GM18868 (cell line): ENCODE data around the gene RBM20.

Experiments used
- ATAC-seq: cut with Tn5 transposase; IDR thresholded peaks from one replicate; pipeline ENCODE4 v1.9.1; 2021; ENCODE audit warnings: mild to moderate bottlenecking, moderate library complexity; ENCODE audit not compliant: unreplicated experiment

The RBM20 gene

DNA sequence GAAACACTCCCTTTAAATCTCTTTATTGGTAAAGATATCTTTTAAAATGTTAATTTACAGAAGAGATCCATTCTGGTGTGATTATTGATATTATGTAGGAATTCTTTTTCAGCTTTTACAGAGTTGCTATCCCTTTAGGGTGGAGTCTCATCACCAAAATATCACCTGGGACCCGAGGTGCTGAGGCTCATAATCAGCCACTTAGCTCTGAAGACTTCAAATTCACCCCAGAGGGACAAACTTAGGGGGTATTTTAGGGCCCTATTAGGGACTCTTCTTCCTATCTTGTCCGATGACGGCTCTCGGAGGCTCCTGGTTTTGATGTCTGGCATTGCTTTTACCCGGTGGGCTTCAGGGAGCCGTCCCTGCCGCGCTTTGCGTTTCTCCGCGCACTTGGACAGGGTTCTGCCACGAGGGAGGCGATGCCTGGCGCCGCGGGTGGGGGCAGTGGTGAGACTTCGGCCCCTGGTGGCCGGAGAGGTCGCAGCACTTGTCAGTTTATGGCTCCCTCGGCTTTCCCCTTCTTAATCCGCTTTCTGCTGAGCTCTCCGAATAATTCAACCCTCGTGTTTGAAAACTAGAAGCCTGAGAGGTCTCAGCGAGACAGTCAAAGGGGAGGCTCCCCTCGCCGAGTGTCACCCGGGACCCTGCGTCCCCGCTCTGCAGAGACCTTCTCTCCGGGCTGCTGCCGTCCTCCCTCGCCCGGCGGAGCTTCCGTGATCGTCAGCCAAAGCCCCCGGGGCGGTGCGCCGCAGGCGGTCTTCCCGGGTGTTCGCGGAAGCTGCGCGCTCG lies 27.8 kb downstream of the RBM20 start:
- peak; percentile 91 for ATAC-seq

DNA sequence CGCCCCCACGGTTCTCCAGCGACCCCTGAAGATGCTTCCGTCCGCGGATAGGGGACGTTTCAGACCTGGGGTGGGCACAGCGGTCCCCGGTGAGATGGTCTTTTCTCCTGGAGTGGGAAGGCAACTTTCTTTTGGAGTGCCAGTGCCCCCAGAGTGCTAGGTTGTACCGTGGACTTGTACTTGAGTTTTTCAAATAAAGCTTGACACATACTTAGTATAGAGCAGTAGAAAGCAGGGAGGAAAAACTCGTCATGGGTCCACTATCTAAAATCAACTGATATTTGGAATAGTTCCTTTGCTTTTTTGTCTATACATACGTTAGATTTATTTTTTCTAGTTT lies 28.4 kb downstream of the RBM20 start:
- ATAC-seq, result peak; percentile 27

DNA sequence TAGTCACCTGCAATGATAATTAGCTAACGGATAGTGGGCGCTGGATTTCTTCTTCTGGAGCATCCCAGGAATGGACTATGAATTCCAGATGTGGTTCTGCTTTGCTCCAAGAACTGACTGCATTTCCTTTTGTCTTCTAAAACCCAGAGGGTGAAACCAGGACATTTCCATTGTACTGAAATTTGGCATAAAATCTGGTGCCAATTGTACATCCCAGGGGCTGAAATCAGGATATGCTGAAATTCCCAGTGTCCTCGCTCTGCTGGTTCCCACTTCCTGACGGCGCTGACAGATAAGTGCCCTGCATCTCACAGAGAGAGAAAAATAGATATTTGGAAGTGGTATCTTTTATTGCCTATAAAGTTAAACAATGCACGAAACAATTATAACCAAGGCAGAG lies 31.9 kb downstream of the RBM20 start:
- ATAC-seq, result no peak

DNA sequence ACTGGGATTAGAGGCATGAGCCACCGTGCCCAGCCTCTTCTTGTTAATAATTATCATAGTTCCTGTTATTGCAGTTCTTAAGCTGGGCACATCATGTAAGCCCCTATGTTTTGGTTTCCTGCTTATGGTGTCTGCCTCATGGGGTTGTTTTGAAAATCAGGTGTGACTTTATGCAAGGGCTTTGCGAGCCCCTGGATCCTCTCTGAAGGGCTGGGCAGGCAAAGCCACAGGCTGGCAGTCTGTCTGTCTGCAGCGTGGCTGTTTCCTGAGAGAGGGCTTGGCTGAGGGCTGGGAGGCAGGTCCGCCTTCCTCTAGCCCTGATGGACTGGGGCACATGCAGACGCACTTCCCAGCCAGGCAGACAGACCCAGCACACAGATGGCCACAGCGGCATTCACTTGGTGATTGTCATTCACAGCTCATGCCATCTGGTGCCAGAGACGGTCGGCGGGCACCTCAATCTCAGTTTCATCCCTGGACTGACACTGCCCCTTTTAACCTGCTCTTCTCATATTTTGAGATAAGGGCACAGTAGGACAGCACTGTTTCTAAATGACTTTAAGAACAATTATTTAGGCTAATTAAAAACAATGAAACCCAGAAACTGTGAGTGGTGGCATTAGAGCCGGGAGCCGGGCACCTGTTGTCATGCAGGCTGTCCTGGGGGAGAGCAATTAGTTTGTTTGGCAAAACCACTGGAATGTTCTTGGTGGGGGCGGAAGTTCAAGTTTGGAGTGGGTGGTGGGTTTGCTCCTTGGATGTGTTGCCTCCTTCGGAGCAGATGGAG lies 35.5 kb downstream of the RBM20 start:
- no peak for ATAC-seq

DNA sequence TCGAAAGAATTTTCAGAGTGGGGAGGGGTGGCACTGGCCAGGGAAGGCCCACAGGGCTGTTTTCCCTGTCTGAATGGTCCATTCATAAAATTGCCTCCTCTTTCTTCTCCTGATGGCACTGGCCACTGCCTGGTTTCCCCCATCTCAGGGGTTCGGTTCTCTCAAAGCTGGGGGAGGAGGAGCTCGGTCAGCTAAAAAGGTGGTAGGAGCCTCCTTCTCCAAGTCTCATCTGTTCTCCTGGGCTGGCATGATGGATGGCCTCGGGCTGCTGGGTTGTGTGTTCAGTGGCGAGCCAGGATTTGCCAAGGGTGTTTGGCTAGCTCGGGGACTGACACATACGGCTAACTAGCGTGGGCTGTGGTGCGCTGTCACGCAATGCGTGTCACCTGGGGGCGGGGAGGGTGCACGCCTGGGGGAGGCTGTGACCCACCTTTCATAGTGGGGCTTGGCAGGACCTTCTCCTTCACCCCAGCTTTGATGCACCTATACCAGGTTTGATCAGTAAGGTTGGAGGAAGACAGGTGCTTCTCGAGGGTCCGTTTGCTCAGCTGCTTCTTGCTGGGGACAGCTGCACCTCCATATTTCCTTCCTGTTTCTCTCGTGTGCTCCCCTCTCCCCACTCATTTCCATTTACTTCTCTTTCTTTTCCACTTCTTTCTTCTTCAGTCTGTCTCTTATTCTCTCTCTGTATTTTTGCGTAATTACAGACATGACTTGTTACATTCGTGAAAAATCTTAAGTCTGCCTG lies 36.3 kb downstream of the RBM20 start:
- ATAC-seq, result no peak

DNA sequence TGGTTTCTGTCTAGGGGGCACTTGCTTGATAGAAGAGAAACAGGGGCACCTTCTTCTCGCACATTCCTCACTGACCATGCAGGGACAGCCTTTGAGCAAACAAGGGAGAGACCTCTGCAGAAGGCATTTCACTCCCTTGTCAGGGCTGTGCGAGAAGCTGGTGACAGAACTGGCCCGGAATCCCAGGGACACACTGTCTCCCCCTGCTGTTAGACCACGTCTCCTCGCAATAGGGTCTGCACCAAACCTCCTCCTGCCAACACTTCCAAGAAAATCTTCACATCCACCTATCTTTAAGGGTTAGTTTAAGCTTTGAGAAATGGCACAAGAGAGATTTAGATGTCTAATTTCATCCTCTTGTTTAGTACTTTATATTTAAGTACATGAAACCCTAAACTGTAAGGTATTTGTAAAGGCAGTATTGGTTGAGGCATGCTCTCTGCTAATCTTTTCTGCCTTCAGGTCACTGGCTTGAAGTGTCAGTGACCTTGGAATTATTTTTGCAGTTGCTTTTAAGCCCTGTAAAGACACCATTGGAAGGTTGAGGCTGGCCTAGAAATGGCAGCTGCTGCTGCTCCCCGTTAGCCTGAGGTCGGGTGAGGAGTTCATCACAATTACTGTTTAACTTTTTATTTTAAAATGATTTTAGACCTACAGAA lies 37.0 kb downstream of the RBM20 start:
- no peak for ATAC-seq

DNA sequence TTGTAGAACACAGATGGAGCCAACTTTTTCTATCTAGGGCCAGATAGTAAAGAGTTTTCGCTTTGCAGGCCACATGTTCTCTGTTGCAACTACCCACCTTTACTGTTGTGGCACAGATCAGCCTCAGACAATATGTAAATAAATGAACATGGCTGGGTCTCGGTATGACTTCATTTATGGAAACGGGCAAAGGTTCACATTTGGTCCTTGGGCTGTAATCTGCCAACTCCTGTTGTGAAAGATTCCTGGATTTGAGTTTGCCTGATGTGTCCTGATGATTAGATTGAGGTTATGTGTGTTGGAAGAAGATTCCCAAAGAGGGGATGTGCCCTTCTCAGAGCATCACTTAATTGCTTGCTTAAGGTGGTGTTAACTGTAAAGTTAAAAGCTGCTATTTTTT lies 38.2 kb downstream of the RBM20 start:
- no peak for ATAC-seq

DNA sequence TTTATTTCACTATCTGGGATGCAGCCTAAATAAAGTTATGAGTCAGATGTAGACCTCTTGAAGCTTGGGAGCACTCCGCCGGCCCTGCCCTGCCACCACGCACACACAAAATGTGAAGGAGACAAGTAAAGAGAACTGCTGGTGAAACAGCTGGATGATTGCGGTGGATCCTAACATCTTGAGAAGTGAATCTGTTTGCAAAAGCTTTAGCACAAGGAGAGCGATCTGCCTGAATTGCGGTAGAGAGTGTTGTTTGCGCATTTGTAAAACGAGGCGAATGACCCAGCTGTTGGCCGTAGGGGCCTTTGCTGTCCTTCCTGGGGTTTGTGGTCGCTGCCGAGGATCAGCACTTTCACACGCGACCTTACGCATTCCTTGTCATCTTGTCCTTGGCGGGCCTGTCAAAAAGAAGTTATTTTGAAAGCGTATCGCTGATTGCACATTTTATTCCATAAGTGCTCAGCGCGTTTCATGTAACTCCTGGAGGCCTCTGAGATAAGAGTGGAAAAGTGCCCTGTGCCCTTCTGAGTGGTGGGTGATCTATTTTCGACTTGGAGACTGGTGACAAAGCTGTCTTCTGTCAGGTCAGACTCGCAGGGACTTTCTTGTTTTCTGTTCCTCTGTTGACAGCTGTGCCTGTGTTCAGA lies 40.8 kb downstream of the RBM20 start:
- ATAC-seq, result peak; percentile 57

DNA sequence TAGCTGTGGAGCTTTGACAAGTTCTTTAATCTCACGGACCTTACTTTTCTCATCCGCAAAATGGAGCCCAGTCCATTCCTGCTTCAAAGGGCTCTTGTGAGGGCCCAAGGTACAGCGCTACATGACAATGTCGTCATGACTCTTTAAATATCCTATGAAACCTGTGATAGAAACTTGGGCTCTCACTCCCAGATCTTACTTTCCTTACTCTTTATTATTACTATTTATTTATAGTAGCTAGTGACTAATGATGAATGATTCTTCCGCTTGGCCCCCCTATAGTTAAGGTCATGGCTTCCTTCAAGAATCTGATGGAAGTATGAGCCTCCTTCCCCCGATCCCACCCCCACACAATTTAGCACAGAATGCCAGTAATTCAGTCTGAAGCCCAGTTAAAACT lies 41.9 kb downstream of the RBM20 start:
- ATAC-seq, result no peak

DNA sequence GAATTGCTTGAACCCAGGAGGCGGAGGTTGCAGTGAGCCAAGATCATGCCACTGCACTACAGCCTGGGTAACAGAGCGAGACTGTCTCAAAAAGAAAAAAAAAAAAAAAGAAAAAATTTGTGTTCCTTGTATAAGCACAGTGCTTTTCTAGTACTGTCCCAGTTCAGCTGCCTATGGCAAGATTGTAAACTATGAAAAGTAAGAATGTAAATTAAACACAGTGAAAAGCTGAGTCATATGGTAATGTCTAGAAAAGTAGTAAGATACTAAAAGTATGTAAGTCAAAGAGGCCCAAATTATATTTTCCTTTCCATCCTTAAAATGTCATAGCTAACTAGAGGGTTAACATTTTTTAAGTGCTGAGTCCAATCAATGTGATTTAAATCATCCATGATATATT lies 42.8 kb downstream of the RBM20 start:
- ATAC-seq, result no peak

DNA sequence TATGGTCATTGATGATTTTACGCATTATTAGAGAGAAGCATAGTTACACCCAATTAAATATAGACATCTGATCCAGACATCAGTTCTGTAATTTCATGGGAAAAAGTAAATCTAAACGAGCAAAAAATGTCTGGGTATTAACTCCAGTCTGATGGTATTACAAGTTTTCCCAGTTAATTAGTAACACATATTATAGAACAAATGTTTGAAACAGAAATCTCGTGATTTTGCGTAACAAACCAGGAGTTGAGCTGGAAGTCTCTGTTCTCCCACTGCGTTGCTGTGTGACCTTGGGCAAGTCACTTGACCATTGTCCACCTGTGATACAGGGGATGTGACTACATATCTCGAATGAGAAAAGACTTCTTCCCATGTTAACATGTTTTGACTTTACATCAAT lies 43.3 kb downstream of the RBM20 start:
- ATAC-seq, result no peak

DNA sequence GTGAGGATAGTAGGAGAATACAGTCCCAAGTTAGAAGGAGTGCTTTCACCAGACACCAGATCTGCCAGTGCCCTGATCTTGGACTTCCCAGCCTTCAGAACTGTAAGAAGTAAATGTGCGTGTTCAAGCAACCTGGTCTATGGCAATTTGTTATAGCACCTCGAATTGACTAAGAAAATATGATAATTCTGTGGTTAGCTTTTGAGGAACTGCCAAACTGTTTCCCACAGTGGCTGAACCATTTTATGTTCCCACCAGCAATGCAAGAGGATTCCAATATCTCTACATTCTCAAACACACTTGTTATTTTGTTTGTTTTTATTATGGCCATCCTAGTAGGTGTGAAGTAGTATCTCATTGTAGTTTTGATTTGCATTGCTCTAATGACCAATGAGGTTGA lies 47.0 kb downstream of the RBM20 start:
- ATAC-seq, result no peak

DNA sequence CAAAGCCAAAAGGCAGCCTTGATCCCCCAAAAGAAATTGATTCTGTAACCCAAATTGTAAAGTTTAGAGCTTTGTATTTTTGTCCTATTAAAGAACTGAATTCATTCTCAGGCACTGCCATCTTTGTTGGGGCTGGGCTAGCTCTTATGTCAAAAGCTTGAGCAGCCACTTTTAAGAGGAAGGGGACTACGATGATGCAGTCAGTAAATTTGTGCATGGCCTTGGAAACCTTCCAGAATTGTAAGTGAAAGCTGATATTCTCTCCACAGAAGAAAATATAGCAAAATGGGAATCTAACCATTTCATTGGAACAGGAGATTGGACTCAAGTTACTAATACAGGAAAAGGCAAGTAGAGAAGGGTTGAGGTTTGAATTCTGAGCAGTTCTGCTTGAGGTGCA lies 50.1 kb downstream of the RBM20 start:
- no peak for ATAC-seq

DNA sequence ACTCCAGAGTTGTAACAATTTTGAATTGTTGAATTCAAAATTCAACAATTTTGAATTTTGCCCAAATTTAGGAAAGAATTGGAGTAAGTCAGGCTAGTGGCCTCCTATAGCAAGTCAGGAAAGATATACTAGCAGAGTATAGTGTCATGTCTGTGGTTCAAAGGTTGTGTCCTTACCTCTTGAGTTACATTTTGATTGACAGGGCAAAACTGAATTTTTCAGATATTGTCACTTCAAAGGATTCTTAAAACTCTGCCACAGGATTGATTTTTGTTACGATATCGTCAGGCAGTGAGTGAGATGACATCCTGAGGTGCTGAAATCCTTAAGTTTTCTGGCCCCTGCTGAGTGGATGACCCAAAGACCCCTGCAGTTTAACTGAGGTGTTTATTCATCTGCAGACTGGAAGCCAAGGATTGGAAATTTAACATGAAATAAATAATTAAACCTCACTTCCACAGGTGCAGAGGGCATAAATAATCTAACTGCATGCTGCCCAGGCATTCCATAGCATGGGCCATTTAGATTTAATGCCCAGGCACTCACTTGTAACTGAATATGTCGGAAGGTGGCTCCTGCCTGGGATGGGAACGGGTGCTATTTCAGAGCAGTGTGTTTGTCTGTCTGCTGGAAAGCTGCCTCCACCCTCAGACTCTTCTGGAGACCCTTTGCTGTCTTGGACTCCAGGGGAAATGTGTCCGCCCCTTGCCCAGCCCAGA lies 50.8 kb downstream of the RBM20 start:
- no peak for ATAC-seq

DNA sequence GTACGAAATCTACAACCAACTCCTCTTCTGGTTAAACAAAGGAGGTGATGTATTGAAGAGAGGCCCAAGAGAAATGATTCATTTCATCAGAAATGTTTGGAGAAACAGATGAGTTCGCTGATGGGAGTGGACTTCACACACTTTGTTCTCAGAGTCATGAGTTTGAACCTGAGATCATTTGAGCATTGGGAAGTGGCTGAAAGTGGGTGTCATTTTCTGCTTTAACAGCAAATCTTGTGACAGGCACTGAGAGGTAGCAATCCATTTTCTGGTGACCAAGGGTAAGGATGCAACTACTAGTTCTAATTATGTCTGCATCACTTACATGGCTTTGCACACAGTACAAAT lies 51.4 kb downstream of the RBM20 start:
- ATAC-seq, result no peak

DNA sequence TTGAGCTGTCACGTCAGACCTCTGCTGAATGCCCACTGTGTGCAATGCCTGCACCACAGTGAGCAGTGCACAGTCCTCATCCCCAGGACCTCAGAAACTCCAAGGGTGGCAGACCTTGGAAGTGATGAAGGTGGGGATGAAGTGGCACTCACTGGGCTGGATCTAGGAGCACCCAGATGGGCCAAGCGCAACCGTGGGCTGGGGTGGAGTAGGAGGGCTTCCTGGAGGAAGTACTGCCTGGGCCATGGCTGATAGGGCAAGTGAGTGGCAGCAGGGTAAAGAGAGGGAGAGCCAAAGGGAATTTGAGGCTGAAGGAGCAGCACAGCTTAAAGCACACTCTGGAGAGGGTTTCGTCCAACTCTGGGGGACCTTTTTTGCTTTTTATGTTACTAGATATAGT lies 52.3 kb downstream of the RBM20 start:
- no peak for ATAC-seq

DNA sequence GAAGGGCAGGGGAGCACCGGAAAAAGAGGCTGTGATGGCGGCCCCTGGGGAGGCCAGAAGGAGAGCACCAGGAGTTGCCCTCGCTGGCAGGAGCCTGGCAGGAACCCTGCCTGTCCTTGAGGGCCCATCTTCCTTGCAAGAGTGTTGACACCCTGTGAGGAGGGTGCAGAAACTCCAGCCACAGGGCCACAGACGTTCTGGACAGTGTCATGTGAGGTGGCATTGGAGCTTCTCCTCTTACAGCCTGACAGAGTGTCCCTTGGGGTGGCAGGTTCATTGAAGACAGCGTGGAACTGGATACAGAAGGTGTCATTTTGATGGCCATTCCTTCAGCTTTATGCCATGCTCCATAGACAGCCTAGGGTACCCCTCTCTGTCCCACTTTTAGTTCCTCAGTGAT lies 54.2 kb downstream of the RBM20 start:
- ATAC-seq, result no peak

DNA sequence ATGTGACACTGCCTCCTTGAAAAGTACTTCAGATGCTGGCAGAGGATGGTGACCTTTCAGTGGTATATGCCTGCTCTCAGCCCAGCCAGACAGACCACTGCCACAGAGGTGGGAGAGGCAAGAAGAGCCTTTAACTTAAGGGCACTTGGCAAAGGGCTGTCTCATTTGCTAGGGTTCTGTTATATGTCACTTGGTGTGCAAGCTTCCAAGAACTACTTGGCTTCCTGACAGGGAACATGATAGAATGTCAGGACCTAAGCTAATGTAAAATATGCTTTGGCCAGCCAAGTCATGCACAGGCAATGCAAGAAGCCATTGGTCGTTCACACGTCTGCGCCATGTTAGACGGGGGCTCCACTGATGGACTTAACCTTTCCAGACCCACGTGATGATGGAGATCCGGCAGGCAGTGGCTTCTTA lies 54.7 kb downstream of the RBM20 start:
- no peak for ATAC-seq

DNA sequence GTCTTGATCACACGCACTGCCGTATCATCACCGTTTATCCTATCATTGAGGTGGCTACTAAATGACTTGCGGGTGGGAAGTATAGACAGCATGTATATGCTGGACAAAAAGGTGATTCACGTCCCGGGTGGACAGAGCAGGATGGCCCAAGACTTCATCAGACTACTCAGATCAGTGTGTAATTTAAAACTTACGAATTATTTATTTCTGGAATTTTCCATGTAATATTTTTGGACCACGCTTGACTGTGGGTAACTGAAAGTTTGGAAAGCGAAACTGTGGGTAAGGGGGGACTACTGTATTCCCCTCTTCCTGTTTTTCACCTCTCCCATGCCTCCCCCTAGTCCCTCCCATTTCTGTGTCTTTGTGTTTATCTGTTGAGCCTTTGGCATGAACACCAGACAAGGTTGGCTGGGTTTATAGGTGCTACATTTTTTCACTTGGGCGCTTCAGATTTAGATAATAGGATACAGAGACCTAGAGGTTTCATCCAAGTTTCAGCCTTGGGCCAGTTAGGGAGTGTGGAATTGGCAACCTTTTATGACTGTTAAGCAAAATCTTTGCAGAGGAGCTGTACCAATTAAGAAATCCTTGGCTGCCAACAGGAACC lies 55.8 kb downstream of the RBM20 start:
- no peak for ATAC-seq
